ENCODE data around the gene TSNAX.

Gene TSNAX

DNA sequence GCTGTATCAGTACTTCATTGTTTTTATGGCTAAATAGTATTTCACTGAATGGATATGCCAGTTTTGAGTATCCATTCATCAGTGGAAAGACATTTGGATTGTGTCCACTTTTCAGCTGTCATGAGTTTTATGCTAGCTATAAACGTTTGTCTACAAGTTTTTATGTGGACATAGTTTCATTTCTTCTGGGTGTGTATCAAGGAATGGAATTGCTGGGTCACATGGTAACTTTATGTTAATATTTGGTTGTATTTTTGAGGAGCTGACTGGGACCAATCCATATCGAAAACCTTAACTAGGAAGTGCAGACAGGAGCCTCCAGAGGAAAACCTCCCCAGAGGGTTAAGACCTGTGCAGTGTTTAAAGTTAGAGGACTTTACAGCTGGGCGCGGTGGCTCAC, 66.3 kb downstream of the TSNAX start:
- DNase-seq (ENCODE audit: extremely low spot score, insufficient read length, low read depth) (no peak), FAIRE-seq (no peak)

DNA sequence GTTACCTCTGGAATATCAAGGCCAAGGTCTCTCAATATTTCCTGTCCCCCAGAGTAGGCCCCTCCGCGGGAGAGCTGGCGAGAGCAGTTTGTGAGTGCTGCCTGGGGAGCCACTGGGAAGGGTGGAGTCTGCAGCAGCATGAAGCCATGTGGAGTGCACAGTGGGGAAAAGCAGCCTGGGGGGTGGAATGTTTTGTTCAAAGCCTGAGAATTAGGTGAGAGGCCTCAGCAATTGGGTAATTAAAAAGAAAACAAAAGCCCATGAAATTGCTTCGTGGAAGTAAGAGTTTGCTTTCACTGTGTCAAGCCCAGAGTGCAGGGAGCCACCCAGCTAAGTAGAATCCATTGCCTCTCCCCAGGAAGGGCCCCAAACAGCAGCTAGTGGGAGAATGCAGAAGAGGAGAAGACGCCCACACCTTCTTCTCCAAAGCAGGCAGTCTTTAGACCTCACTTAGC, 67.9 kb downstream of the TSNAX start:
- DNase-seq (ENCODE audit: extremely low spot score, insufficient read length, low read depth) (no peak), FAIRE-seq (no peak)

- DNase-seq (ENCODE audit: extremely low spot score, insufficient read length, low read depth) (no peak), FAIRE-seq (no peak)
Observed at GRCh38 chr1:231597971-231598370, 69.5 kb downstream of the TSNAX start.

GRCh38 chr1:231600458-231600976, 72.0 kb downstream of the TSNAX start:
- DNase-seq (ENCODE audit: extremely low spot score, insufficient read length, low read depth) (no peak), FAIRE-seq (no peak)

GRCh38 chr1:231601824-231602672, 73.6 kb downstream of the TSNAX start:
- no peak for DNase-seq (ENCODE audit: extremely low spot score, insufficient read length, low read depth)
- FAIRE-seq = no peak

GRCh38 chr1:231602673-231602984, 74.2 kb downstream of the TSNAX start:
- FAIRE-seq = no peak
- DNase-seq (ENCODE audit: extremely low spot score, insufficient read length, low read depth) = no peak

GRCh38 chr1:231603598-231604275, 75.3 kb downstream of the TSNAX start:
- no peak for DNase-seq (ENCODE audit: extremely low spot score, insufficient read length, low read depth)
- FAIRE-seq = peak; percentile 53

GRCh38 chr1:231604276-231604621, 75.8 kb downstream of the TSNAX start:
- FAIRE-seq = no peak
- DNase-seq (ENCODE audit: extremely low spot score, insufficient read length, low read depth) = no peak

DNA sequence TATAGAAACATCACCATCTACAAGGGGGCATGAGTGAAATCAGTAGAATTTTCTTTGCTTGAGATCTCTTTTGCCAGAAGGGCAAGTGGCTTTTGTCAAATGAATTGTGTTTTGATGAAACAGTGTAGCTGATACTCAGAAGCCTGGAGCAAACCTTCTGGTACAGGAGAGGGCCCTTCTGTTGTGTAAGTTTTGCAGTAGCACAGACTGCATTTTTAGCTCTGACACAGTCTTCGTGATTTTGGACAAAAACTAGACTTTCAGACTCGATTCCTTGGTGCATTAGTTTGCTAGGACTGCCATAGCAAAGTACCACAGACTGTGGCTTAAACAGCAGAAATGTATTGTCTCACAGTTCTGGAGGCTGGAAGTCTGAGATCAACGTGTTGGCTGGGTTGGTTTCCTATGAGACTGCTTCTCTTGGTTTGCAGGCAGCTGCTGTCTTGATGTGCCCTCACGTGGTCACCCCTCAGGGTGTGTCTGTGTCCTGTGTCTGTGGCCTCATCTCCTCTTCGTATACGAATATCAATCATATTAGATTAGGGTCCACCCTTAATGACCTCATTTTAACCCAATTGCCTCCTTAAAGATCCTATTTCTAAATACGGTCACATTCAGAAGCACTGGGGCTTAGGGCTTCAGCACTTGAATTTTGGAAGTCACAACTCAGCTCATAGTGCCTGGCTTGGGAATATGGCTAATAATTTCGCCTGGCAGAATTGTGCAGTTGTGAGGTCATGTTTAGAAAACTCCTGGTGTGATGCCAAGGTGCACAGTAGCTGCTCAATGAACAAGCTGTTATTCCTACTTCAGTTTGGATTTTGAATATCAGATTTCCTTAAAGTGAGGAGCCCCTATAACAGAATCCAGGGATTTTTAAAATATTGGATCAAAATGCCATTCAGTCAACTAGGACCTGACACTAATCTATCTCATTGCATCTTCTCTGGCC, 77.0 kb downstream of the TSNAX start:
- FAIRE-seq = no peak
- no peak for DNase-seq (ENCODE audit: extremely low spot score, insufficient read length, low read depth)

GRCh38 chr1:231606712-231607111, 78.2 kb downstream of the TSNAX start:
- DNase-seq (ENCODE audit: extremely low spot score, insufficient read length, low read depth) (no peak), FAIRE-seq (no peak)

- DNase-seq (ENCODE audit: extremely low spot score, insufficient read length, low read depth) (no peak), FAIRE-seq (no peak)
Observed at GRCh38 chr1:231610388-231610787, 81.9 kb downstream of the TSNAX start.

- FAIRE-seq (no peak), DNase-seq (ENCODE audit: extremely low spot score, insufficient read length, low read depth) (no peak)
Observed at GRCh38 chr1:231611111-231611510, 82.6 kb downstream of the TSNAX start.

DNA sequence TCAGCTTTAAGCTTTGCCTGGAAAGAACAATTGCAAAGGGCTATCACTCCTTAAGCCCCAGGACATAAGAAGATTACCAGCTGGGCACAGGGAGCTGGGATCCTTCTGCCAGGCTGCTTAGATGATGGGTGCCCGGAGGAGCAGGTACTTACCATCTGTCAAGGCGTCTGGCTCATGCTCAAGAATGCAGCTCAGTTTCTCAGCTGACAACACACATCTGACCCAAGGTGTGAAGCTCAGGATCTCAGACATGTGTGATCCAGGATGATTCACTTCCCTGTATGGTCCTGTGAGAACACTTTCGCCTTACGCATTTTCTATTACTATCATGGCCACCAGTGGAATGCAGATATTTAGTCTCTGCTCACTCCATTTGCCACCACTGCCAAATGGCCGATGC, 83.4 kb downstream of the TSNAX start:
- FAIRE-seq = no peak
- no peak for DNase-seq (ENCODE audit: extremely low spot score, insufficient read length, low read depth)

- DNase-seq (ENCODE audit: extremely low spot score, insufficient read length, low read depth) (no peak), FAIRE-seq (peak; percentile 95)
Observed at GRCh38 chr1:231612393-231613089, 84.1 kb downstream of the TSNAX start.

DNA sequence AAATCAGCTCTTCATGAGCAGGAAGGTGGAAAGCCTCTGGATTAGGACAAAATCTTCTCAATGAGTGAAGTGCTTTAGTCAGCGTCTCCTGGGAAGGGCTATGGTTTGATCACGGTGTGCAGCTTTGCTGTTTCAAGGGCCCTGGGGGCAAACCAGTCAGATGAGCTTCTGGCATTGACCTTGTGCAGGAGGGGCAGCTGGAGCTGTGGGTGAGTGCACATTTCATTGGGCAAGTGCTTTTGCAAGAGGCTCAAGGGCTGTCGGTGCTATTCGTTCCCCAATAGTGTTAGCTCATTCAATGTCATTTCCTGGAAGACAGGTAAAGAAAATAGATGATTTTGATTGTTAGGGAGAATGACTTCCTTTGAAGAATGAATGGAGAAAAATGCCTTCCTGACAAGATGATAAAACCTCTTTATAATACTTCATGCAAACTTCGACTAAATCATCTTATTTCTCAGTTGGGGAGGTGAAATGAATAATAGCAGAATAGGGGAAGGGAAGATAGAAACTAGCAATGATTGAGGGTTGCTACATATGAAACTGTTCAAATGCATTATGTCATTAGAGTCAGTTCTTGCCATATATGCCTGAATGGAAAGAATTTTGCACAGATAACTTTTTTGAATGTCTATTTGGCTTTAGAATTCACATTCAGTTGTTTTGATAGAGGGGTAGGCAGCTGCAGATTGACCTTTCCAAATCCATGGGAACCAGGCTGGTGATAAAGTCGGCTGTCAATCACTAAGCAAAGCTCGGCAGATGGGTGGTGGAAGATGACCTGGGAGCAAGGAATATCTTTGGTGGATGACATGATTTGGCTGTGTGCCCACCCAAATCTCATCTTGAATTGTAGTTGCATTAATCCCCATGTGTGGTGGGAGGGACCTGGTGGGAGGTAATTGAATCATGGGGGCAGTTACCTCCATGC, 85.2 kb downstream of the TSNAX start:
- FAIRE-seq (no peak), DNase-seq (ENCODE audit: extremely low spot score, insufficient read length, low read depth) (no peak)

All from GM18507 (cell line).